GM18951 (cell line): ENCODE measurements around the gene TGM3.

Source experiments
- POLR2A ChIP-seq: IDR thresholded peaks from 4 replicates; pipeline ENCODE4 v1.6.1; 2011; ENCODE audit warnings: mild to moderate bottlenecking; ENCODE audit not compliant: insufficient read length, insufficient read depth; ENCODE audit errors: extremely low read depth
- in situ Hi-C: fragments of 300-500 bp; cut with MboI; formaldehyde crosslinking; loops from one replicate; pipeline ENCODE4 v1.12.0; 2022; ENCODE audit warnings: low sequenced_read_pairs, mixed read lengths, inconsistent platforms; ENCODE audit not compliant: unreplicated experiment

TGM3 gene

GRCh38 chr20:2305946-2306345 lies 10.1 kb downstream of the TGM3 start:
- in situ Hi-C loops = no loop called here
- no peak for TF ChIP-seq POLR2A

GRCh38 chr20:2307136-2307535 lies 11.3 kb downstream of the TGM3 start:
- no peak for TF ChIP-seq POLR2A
- in situ Hi-C loops = no loop called here

DNA sequence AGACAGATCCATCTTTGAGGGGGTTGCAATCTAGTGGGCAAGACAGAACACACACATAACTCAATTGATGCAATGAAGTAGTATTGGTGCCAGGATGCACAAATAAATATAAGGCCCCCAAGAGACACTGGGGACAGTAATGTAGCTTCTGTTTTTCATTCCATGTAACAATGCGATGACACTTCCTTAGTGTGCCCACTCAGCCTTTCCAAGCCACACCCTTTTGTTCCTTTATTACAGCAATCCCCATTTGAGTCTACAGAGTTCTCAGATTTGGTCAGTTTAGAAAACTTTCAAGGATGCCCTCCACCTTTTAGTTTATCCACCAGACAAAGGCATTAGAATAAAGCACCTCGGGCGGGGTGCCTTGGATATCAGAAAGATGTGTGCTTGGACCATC lies 15.5 kb downstream of the TGM3 start:
- in situ Hi-C loops = no loop called here

DNA sequence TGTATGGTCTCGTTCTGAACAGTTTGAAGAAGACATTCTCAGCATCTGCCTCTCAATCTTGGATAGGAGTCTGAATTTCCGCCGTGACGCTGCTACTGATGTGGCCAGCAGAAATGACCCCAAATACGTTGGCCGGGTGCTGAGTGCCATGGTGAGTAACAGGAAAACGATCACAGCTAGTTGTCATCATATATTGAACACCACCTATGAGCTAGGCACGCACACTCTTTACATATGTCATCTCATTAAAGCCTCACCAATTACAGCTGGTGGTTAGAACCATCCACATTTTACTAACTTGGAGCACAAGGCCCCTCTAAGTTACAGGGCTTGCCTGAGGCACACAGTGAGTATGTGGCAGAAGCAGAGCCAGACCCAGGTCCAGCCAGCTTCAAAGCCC lies 17.1 kb downstream of the TGM3 start:
- in situ Hi-C loops = no loop called here
- no peak for TF ChIP-seq POLR2A

More for the DNA sequence above, 15.5 kb downstream of the TGM3 start:
- TF ChIP-seq POLR2A = no peak

DNA sequence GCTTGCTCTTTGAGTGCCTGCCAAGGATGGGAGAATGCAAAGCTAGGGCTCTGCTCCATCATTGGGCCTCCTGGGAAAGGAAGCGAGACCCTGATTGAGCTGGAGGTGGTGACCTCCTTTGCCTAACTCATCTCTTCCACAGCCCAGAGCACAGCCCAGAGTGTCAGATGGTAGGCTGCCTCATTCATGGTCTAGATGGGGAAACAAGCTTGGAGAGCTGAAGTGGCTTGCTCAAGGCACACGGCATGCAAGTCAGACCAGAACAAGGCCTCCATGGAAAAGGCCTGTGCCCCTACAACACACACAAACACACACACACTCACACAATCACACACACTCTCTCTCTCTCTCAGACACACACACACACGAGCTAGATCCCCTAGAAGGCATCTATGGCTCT lies 17.5 kb downstream of the TGM3 start:
- TF ChIP-seq POLR2A = no peak
- in situ Hi-C loops = no loop called here

GRCh38 chr20:2314759-2315439 lies 19.1 kb downstream of the TGM3 start:
- in situ Hi-C loops = no loop called here
- TF ChIP-seq POLR2A = no peak

DNA sequence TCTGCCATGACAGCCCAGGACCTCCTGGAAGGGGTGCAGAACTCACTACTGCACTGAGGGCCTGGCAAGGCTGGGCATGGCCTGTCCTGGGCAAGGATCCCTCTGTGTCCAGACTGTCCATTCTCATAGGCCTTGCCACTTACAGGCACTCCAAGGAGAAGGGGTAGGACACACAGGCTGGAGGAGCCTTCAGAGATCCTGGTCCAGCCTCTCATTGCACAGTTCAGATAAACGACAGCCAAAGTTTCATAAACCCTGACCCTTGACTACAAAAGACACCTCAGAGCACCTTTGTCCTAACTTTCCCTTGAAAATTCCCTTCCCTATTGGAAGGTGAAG lies 19.6 kb downstream of the TGM3 start:
- in situ Hi-C loops = no loop called here
- no peak for TF ChIP-seq POLR2A

- in situ Hi-C loops = no loop called here
- TF ChIP-seq POLR2A = no peak
Observed at GRCh38 chr20:2316847-2317495, 21.2 kb downstream of the TGM3 start.

- no peak for TF ChIP-seq POLR2A
- in situ Hi-C loops = no loop called here
Observed at GRCh38 chr20:2320813-2321658, 25.2 kb downstream of the TGM3 start.

GRCh38 chr20:2323051-2323450 lies 27.2 kb downstream of the TGM3 start:
- no peak for TF ChIP-seq POLR2A
- in situ Hi-C loops = no loop called here

DNA sequence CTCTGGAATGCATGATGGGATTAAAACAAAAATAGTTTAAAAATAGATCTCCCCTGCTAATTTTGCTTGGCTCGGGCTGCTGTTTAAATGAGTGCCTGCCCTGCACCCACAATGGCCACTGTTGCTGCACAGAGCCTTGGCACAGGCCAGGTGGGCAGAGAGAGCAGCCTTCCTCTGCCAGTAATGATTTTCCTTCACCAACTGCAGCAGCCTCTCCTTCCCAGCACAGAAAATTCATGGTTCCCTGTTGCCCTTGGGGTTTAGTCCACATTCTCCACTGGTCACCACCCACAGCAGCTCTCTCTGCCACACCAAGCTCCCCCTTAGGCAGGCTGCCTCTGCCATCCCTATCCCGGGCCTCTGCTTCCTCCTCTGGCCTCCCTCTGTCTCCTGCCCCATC lies 30.2 kb downstream of the TGM3 start:
- in situ Hi-C loops = no loop called here
- no peak for TF ChIP-seq POLR2A

DNA sequence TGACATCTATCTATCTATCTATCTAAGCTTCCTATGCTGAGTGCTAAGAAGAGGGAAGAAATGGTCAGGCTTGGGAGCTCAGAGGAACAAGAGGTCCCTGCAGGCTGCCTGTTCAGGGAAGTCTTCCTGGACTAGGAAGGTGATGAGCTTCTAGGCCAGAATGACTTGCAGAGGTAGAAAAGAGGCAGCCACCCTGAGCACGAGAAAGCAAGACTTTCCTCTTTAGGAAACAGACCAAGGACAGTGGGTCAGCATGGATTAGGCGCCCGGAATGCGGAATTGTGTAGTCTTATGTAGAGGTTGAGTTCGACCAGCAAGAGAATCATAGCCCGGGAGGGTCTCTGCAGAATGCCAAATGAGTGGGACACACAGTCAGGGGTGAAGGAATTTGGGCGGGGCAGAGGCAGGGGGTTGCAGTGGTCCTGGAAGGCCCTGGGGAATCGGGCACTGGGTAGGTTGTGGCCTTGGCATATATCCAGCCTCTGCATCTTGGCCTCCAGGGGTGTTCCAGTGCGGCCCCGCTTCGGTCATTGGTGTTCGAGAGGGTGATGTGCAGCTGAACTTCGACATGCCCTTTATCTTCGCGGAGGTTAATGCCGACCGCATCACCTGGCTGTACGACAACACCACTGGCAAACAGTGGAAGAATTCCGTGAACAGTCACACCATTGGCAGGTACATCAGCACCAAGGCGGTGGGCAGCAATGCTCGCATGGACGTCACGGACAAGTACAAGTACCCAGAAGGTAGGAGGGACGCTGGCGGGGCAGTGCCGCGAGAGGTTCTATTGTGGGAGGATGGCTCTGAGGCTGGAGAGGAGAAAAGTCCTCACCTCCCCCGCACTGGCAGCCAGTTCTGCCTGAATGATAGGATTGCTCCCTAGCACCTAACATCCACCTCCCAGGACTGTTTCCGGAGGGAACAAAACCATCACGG lies 32.1 kb downstream of the TGM3 start:
- in situ Hi-C loops = no loop called here

DNA sequence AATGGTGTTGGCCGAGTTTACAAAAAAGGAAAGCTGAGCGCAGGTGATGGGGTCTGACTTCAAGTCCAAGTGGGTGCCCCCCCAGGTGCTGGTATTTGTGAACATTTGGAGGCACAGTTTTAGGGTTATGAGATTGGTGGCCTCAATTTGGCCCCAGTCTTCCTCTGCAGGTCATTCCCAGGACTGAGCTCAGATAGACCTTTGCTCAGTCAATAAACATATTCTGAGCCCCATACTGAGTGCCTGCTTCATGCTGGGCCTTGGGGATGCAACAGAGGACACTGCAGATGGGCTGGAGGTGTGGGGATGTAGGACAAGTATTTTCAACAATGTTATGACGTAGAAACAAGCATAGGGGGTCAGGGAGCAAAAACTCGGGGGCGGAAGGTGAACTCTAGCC lies 33.5 kb downstream of the TGM3 start:
- TF ChIP-seq POLR2A = no peak
- in situ Hi-C loops = no loop called here

More for the DNA sequence above, 32.1 kb downstream of the TGM3 start:
- TF ChIP-seq POLR2A = no peak
